Measurements from ENCODE around the gene C19orf47.

DNA sequence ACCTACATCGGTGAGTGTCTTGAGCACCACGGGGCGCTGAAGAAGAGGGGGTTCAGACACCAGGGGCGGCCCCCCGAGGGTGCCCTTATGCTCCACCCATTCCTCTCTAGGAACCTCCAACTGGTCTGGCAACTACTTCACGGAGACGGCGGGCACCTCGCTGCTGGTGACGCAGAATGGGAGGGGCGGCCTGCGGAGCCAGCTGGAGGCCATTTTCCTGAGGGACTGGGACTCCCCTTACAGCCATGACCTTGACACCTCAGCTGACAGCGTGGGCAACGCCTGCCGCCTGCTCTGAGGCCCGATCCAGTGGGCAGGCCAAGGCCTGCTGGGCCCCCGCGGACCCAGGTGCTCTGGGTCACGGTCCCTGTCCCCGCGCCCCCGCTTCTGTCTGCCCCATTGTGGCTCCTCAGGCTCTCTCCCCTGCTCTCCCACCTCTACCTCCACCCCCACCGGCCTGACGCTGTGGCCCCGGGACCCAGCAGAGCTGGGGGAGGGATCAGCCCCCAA is 29.7 kb upstream of the C19orf47 start:
- TF ChIP-seq, protein P1, sequence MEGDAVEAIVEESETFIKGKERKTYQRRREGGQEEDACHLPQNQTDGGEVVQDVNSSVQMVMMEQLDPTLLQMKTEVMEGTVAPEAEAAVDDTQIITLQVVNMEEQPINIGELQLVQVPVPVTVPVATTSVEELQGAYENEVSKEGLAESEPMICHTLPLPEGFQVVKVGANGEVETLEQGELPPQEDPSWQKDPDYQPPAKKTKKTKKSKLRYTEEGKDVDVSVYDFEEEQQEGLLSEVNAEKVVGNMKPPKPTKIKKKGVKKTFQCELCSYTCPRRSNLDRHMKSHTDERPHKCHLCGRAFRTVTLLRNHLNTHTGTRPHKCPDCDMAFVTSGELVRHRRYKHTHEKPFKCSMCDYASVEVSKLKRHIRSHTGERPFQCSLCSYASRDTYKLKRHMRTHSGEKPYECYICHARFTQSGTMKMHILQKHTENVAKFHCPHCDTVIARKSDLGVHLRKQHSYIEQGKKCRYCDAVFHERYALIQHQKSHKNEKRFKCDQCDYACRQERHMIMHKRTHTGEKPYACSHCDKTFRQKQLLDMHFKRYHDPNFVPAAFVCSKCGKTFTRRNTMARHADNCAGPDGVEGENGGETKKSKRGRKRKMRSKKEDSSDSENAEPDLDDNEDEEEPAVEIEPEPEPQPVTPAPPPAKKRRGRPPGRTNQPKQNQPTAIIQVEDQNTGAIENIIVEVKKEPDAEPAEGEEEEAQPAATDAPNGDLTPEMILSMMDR (IDR thresholded peaks at IDR 0.05; ENCODE audit: low read depth, low read length) = no peak
- no peak for TF ChIP-seq EZH2phosphoT487 (IDR thresholded peaks at IDR 0.05; ENCODE audit: low read depth)
